HL-60 (cell line): ENCODE data around the gene HTR2A.

Experiments used
- DNase-seq, 2 experiments: peaks; one replicate each; pipeline ENCODE4 v3.0.0-alpha.2; 2010 to 2020; ENCODE audit warnings: low read depth in 1 of 2, low spot score in 1 of 2
- H3K27ac ChIP-seq: fragments of 250-450 bp; sonication (Bioruptor Pico); replicated peaks from 2 replicates; pipeline ENCODE4 v1.5.1; 2020; ENCODE audit warnings: mild to moderate bottlenecking, moderate library complexity
- H3K27me3 ChIP-seq: fragments of 250-450 bp; sonication (Bioruptor Pico); 2 replicates; pipeline ENCODE4 v1.5.1; 2021; ENCODE audit warnings: mild to moderate bottlenecking, moderate library complexity; ENCODE audit not compliant: insufficient read depth, poor library complexity, severe bottlenecking
- H3K4me3 ChIP-seq: replicated peaks from 2 replicates; pipeline ENCODE4 v1.5.1; 2011; ENCODE audit warnings: mild to moderate bottlenecking, control low read depth, low read length; ENCODE audit not compliant: insufficient read depth
- GABPA ChIP-seq: IDR thresholded peaks from 2 replicates; pipeline ENCODE4 v1.6.1; 2012; ENCODE audit warnings: low read depth
- POLR2AphosphoS5 ChIP-seq: IDR thresholded peaks from 2 replicates; pipeline ENCODE4 v1.6.1; 2012; ENCODE audit warnings: low read depth
- SPI1 ChIP-seq: IDR thresholded peaks from 2 replicates; pipeline ENCODE4 v1.6.1; 2012; ENCODE audit warnings: low read depth, mild to moderate bottlenecking, borderline replicate concordance
- TF ChIP-seq, protein P1 (sequence below): IDR thresholded peaks from 2 replicates; pipeline ENCODE4 v1.6.1; 2012; ENCODE audit warnings: low read depth; ENCODE audit not compliant: insufficient replicate concordance
- TF ChIP-seq, protein P2 (sequence below): IDR thresholded peaks from one replicate; pipeline ENCODE4 v1.5.1; 2011; ENCODE audit warnings: low read length, control low read depth, inconsistent platforms; ENCODE audit not compliant: insufficient read depth

Gene HTR2A

DNA sequence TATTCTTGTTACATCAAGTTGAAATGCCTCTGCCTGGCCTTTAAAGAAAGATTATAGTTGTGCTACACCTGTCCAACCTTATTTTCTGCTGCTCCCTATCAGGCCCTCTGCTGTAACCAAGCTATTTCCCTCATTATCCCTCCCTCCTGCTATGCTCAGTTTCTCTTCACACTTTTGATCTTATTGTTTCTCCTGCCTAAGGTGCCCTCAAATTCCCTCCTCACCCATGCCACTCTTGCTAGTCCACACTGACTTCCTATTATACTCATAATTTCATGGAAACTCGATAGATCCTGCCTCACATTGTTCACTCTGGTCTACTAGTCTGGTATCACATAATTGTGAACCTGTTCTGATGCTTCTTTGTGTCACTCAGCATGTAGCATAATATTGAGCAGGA, 80.5 kb downstream of the HTR2A start:
- TF ChIP-seq, protein P1, sequence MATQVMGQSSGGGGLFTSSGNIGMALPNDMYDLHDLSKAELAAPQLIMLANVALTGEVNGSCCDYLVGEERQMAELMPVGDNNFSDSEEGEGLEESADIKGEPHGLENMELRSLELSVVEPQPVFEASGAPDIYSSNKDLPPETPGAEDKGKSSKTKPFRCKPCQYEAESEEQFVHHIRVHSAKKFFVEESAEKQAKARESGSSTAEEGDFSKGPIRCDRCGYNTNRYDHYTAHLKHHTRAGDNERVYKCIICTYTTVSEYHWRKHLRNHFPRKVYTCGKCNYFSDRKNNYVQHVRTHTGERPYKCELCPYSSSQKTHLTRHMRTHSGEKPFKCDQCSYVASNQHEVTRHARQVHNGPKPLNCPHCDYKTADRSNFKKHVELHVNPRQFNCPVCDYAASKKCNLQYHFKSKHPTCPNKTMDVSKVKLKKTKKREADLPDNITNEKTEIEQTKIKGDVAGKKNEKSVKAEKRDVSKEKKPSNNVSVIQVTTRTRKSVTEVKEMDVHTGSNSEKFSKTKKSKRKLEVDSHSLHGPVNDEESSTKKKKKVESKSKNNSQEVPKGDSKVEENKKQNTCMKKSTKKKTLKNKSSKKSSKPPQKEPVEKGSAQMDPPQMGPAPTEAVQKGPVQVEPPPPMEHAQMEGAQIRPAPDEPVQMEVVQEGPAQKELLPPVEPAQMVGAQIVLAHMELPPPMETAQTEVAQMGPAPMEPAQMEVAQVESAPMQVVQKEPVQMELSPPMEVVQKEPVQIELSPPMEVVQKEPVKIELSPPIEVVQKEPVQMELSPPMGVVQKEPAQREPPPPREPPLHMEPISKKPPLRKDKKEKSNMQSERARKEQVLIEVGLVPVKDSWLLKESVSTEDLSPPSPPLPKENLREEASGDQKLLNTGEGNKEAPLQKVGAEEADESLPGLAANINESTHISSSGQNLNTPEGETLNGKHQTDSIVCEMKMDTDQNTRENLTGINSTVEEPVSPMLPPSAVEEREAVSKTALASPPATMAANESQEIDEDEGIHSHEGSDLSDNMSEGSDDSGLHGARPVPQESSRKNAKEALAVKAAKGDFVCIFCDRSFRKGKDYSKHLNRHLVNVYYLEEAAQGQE = no peak
- no peak for TF ChIP-seq POLR2AphosphoS5
- TF ChIP-seq GABPA = no peak
- TF ChIP-seq SPI1 = no peak
- TF ChIP-seq, protein P2, sequence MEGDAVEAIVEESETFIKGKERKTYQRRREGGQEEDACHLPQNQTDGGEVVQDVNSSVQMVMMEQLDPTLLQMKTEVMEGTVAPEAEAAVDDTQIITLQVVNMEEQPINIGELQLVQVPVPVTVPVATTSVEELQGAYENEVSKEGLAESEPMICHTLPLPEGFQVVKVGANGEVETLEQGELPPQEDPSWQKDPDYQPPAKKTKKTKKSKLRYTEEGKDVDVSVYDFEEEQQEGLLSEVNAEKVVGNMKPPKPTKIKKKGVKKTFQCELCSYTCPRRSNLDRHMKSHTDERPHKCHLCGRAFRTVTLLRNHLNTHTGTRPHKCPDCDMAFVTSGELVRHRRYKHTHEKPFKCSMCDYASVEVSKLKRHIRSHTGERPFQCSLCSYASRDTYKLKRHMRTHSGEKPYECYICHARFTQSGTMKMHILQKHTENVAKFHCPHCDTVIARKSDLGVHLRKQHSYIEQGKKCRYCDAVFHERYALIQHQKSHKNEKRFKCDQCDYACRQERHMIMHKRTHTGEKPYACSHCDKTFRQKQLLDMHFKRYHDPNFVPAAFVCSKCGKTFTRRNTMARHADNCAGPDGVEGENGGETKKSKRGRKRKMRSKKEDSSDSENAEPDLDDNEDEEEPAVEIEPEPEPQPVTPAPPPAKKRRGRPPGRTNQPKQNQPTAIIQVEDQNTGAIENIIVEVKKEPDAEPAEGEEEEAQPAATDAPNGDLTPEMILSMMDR = no peak
- H3K27ac ChIP-seq = no peak overlapping the region

DNA sequence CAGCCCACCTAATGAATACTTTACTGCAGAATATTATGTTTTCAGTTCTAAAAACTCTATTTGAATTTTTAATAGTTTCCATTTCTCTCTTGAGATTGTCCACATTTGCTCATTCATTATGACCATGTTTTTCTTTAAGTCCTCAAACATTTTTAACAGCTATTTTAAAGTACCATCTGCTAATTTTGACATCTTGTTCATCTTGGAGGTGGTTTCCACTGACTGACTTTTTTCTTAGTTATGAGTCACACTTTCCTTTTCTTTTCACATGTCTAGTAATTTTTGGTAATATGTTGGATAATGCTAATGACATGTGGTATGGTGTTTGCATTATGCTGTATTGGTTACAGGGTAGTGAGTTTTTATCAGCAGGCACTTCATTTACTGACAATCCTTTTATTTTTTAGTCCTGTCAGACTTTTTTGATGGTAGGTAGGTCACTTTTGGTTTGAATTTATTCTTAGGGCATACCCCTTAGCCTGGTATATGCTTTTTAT, 84.5 kb downstream of the HTR2A start:
- Histone ChIP-seq H3K27me3 (no peaks in the 10 kb centered on the region), H3K27ac (no peak overlapping the region), H3K4me3 (no peak overlapping the region)
- TF ChIP-seq POLR2AphosphoS5 = no peak
- TF ChIP-seq GABPA = no peak
- TF ChIP-seq, protein P2 = no peak
- TF ChIP-seq, protein P1 = no peak
- TF ChIP-seq SPI1 = no peak
- DNase-seq = no peak

More for the DNA sequence above, 80.5 kb downstream of the HTR2A start:
- no peak for DNase-seq
- Histone ChIP-seq H3K4me3 (no peak overlapping the region), H3K27me3 (no peaks in the 10 kb centered on the region)

DNA sequence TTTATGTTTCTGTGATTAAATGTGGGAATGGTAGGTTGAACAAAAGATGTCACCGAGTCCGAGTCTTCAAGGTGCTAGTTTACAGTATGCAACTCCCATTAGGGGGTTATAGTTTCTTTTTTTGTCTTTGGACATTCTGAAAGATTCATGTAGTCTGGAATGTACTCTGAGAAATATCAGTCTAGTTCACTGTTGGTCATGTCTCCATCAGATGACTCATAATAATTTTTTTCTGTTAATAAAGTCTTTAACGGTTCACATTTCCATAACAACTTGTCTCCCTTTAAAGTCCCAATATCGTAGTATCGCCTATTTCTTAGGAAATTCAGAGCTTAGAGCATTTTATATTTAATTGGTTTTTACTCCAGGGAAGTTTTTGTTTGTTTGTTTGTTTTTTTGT, 86.4 kb downstream of the HTR2A start:
- Histone ChIP-seq H3K4me3 (no peak overlapping the region), H3K27ac (no peak overlapping the region), H3K27me3 (no peaks in the 10 kb centered on the region)
- TF ChIP-seq, protein P1 = no peak
- TF ChIP-seq POLR2AphosphoS5 (no peak), SPI1 (no peak), GABPA (no peak)
- TF ChIP-seq, protein P2 = no peak
- DNase-seq = no peak
